Spleen (tissue), 7 donors: Measurements from ENCODE around the gene ADAMTS17.

Experiments
- CTCF ChIP-seq, 11 experiments: fragments of 200-600 bp in 7 of 11; fragments of 450-650 bp in 4 of 11; sonication (generic) in 4 of 11; IDR thresholded peaks in 8 of 11; conservative IDR thresholded peaks in 3 of 11; 1 replicate in 7 of 11; 2 replicates in 4 of 11; pipeline versions ENCODE4 v1.4.0 to v1.8.0; 2016 to 2021; ENCODE audit warnings: antibody characterized with exemption in 11 of 11, inconsistent platforms in 4 of 11, mild to moderate bottlenecking in 1 of 11
- POLR2A ChIP-seq, 3 donors: fragments of 450-650 bp; IDR thresholded peaks; one replicate each; pipeline ENCODE4 v1.5.1; 2017; ENCODE audit warnings: antibody characterized with exemption in 3 of 3, mild to moderate bottlenecking in 1 of 3
- POLR2AphosphoS5 ChIP-seq, 3 donors: sonication (generic); formaldehyde crosslinking; IDR thresholded peaks; one replicate each; pipeline ENCODE4 v1.5.1; 2017; ENCODE audit warnings: antibody characterized with exemption in 3 of 3
- donor health status: DM: no; HTN: no; CAD: no; lungs with moderate emphysema.
- donor health status: DM: no; HTN: no; CAD: no.
- donor health status: DM: no; HTN: no; CAD: no.

- no peak for TF ChIP-seq CTCF (IDR thresholded peaks at IDR 0.05 in 8 of 11, conservative IDR thresholded peaks at IDR 0.05 in 3 of 11)
- no peak for TF ChIP-seq POLR2AphosphoS5 (IDR thresholded peaks at IDR 0.05)
- no peak for TF ChIP-seq POLR2A (IDR thresholded peaks at IDR 0.05)
These were observed 148.4 kb downstream of the ADAMTS17 start for GRCh38 chr15:100193277-100193860.
